G401.6 (cell line): Measurements from ENCODE around the gene CMTM8.

Experiments
- FAIRE-seq: peaks from 2 replicates; lab custom pipeline; 2012; peaks lifted over from hg19 to GRCh38; lab: Jason Lieb, UNC

CMTM8 gene

GRCh38 chr3:32229565-32229964, 8.9 kb upstream of the CMTM8 start:
- no peak for FAIRE-seq

GRCh38 chr3:32236377-32236776, 2.1 kb upstream of the CMTM8 start:
- no peak for FAIRE-seq

GRCh38 chr3:32237670-32238452, 619 bp upstream of the CMTM8 start:
- no peak for FAIRE-seq

- FAIRE-seq, result peak; percentile 66
Observed at GRCh38 chr3:32239307-32240158, 1.1 kb downstream of the CMTM8 start.

GRCh38 chr3:32240159-32240545, 1.7 kb downstream of the CMTM8 start:
- peak; percentile 50 for FAIRE-seq

GRCh38 chr3:32241100-32241499, 2.6 kb downstream of the CMTM8 start:
- no peak for FAIRE-seq

- no peak for FAIRE-seq
Observed at GRCh38 chr3:32243519-32243918, 5.0 kb downstream of the CMTM8 start.

- FAIRE-seq, result no peak
Observed at GRCh38 chr3:32245200-32245599, 6.7 kb downstream of the CMTM8 start.

- FAIRE-seq, result no peak
Observed at GRCh38 chr3:32246079-32246675, 7.7 kb downstream of the CMTM8 start.

- FAIRE-seq, result no peak
Observed at GRCh38 chr3:32249184-32249782, 10.8 kb downstream of the CMTM8 start.

GRCh38 chr3:32254268-32254667, 15.8 kb downstream of the CMTM8 start:
- peak; percentile 66 for FAIRE-seq

- no peak for FAIRE-seq
Observed at GRCh38 chr3:32255345-32255744, 16.9 kb downstream of the CMTM8 start.

- no peak for FAIRE-seq
Observed at GRCh38 chr3:32256206-32256605, 17.7 kb downstream of the CMTM8 start.

GRCh38 chr3:32257042-32257441, 18.6 kb downstream of the CMTM8 start:
- FAIRE-seq, result no peak

- FAIRE-seq, result no peak
Observed at GRCh38 chr3:32257641-32258438, 19.4 kb downstream of the CMTM8 start.

GRCh38 chr3:32258869-32259268, 20.4 kb downstream of the CMTM8 start:
- FAIRE-seq, result no peak

- FAIRE-seq, result no peak
Observed at GRCh38 chr3:32261545-32261944, 23.1 kb downstream of the CMTM8 start.

GRCh38 chr3:32262201-32262600, 23.7 kb downstream of the CMTM8 start:
- no peak for FAIRE-seq

GRCh38 chr3:32274306-32274705, 35.8 kb downstream of the CMTM8 start:
- no peak for FAIRE-seq

GRCh38 chr3:32275506-32275905, 37.0 kb downstream of the CMTM8 start:
- no peak for FAIRE-seq

GRCh38 chr3:32276279-32276841, 37.9 kb downstream of the CMTM8 start:
- FAIRE-seq, result no peak

- FAIRE-seq, result no peak
Observed at GRCh38 chr3:32278714-32279113, 40.2 kb downstream of the CMTM8 start.
